Mesendoderm (in vitro differentiated cells): Measurements from ENCODE around the gene QSOX1.
"Not testable (repeated sequence)": the region's sequence is repeated elsewhere in the genome, so short reads cannot be mapped to it uniquely, and the experiment has no call there.

Source experiments
- DNase-seq: peaks from one replicate; pipeline ENCODE4 v3.0.0; 2013
- H2AK5ac ChIP-seq: 2 replicates; pipeline ENCODE4 v1.6.1; 2013; ENCODE audit warnings: low read length, inconsistent platforms
- H2BK120ac ChIP-seq: 2 replicates; pipeline ENCODE4 v1.6.1; 2013; ENCODE audit warnings: low read depth, mild to moderate bottlenecking, low read length, moderate library complexity, mixed read lengths
- H2BK15ac ChIP-seq: replicated peaks from 2 replicates; pipeline ENCODE4 v1.6.1; 2013; ENCODE audit warnings: low read depth, mild to moderate bottlenecking, moderate library complexity
- H2BK5ac ChIP-seq: 2 replicates; pipeline ENCODE4 v1.6.1; 2013; ENCODE audit warnings: low read length, inconsistent platforms
- H3K18ac ChIP-seq: 2 replicates; pipeline ENCODE4 v1.6.1; 2013; ENCODE audit warnings: mild to moderate bottlenecking, low read length, mixed read lengths
- H3K23ac ChIP-seq: one replicate; pipeline ENCODE4 v1.6.1; 2013; ENCODE audit warnings: low read length
- H3K27ac ChIP-seq: 2 replicates; pipeline ENCODE4 v1.5.1; 2013; ENCODE audit warnings: low read depth, mild to moderate bottlenecking, inconsistent platforms, low read length, moderate library complexity
- H3K27me3 ChIP-seq: 2 replicates; pipeline ENCODE4 v1.6.1; 2013; ENCODE audit warnings: low read length, control low read depth, mild to moderate bottlenecking, inconsistent platforms; ENCODE audit not compliant: insufficient read depth, poor library complexity
- H3K36me3 ChIP-seq: 2 replicates; pipeline ENCODE4 v1.6.1; 2013; ENCODE audit warnings: low read length, inconsistent platforms; ENCODE audit not compliant: control insufficient read depth, insufficient read depth
- H3K4ac ChIP-seq: one replicate; pipeline ENCODE4 v1.6.1; 2013; ENCODE audit warnings: low read depth, mild to moderate bottlenecking, low read length, moderate library complexity
- H3K4me1 ChIP-seq: 2 replicates; pipeline ENCODE4 v1.6.1; 2013; ENCODE audit warnings: low read depth, low read length, inconsistent platforms; ENCODE audit not compliant: control insufficient read depth
- H3K4me2 ChIP-seq: 2 replicates; pipeline ENCODE4 v1.6.1; 2013; ENCODE audit warnings: low read length
- H3K4me3 ChIP-seq: 2 replicates; pipeline ENCODE4 v1.5.1; 2013; ENCODE audit warnings: mild to moderate bottlenecking, low read length
- H3K56ac ChIP-seq: one replicate; pipeline ENCODE4 v1.6.1; 2013; ENCODE audit warnings: low read length
- H3K79me1 ChIP-seq: 2 replicates; pipeline ENCODE4 v1.6.1; 2013; ENCODE audit warnings: low read length, inconsistent platforms
- H3K79me2 ChIP-seq: 2 replicates; pipeline ENCODE4 v1.6.1; 2013; ENCODE audit warnings: mild to moderate bottlenecking, low read length; ENCODE audit not compliant: control insufficient read depth, insufficient read depth
- H3K9ac ChIP-seq: 2 replicates; pipeline ENCODE4 v1.6.1; 2013; ENCODE audit warnings: low read length, inconsistent platforms
- H4K5ac ChIP-seq: one replicate; pipeline ENCODE4 v1.6.1; 2013; ENCODE audit warnings: low read length
- H4K8ac ChIP-seq: one replicate; pipeline ENCODE4 v1.6.1; 2013; ENCODE audit warnings: low read depth, mild to moderate bottlenecking, control low read depth, low read length, moderate library complexity
- WGBS: extraction: QIAGEN DNeasy Blood & Tissue Kit; methylation state at CpG from one replicate; pipeline ENCODE4 v1.1.7; 2013; ENCODE audit warnings: low lambda C conversion rate, missing lambda C conversion rate; ENCODE audit not compliant: insufficient coverage; ENCODE audit errors: extremely low coverage; 5-methylcytosine and 5-hydroxymethylcytosine counted together

Gene QSOX1

DNA sequence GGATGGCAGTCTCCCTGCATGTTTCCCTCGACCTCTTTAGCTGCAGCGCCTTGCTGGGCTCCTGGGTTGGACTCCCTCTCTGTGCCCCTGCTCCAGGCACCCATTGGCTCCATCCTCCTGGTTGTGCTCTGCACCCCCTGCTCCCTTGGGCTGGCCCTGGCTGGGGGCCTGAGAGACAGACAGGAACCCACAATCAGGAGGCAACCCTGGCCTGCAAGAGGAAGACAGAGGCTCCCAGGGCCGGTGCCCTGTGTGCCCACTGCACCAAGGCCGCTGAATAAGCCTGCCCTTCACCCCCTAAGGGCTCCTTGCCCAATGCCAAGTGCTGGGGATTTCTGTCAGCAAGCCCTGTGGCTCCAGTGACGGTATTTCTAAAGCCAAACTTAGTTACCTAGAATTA lies 43.9 kb downstream of the QSOX1 start:
- Histone ChIP-seq H3K36me3 (no peaks in the 10 kb centered on the region), H3K18ac (no peak overlapping the region), H2BK5ac (no peak overlapping the region), H3K4me2 (no peak overlapping the region), H3K27me3 (no peaks in the 10 kb centered on the region), H4K5ac (no peak overlapping the region), H4K8ac (no peak overlapping the region), H3K4me1 (no peaks in the 10 kb centered on the region), H2BK120ac (no peak overlapping the region), H3K23ac (no peak overlapping the region), H3K9ac (no peak overlapping the region), H3K56ac (no peak overlapping the region), H3K4me3 (no peak overlapping the region), H2AK5ac (no peak overlapping the region), H3K79me1 (no peaks in the 10 kb centered on the region), H2BK15ac (no peak overlapping the region), H3K27ac (no peak overlapping the region), H3K79me2 (no peaks in the 10 kb centered on the region), H3K4ac (no peak overlapping the region)
- WGBS = no CpG with 5 or more reads among the region's 5 CpGs
- DNase-seq = no peak

DNA sequence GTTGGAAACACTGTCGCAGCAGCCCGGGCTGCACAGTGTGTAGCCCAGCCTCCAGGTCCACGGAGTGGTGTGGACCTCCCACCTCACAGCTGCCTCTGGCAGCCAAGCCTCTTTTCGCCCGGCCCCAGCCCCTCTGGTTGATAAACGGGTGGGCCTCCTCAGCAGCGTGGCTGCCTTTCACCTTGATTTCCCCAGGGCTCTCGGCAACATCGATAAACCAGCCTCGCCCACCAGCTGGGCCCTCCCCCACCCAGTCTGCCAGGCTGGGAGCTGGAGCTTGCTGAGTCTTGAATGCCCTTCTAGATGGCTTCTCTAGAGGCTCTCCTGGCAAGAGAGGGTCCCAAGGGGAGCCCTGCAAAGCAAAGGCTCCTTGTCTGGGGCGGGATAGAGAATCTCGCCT lies 44.3 kb downstream of the QSOX1 start:
- H2BK5ac ChIP-seq = no peak overlapping the region
- WGBS = no CpG with 5 or more reads among the region's 12 CpGs
- no peak overlapping the region for H2AK5ac ChIP-seq
- no peaks in the 10 kb centered on the region for H3K4me1 ChIP-seq
- no peak overlapping the region for H3K4me3 ChIP-seq
- no peak overlapping the region for H2BK120ac ChIP-seq
- H3K4me2 ChIP-seq = no peak overlapping the region
- no peaks in the 10 kb centered on the region for H3K79me2 ChIP-seq
- H3K4ac ChIP-seq = no peak overlapping the region
- H3K9ac ChIP-seq = no peak overlapping the region
- H3K56ac ChIP-seq = no peak overlapping the region
- H3K23ac ChIP-seq = no peak overlapping the region
- no peaks in the 10 kb centered on the region for H3K27me3 ChIP-seq
- H3K18ac ChIP-seq = no peak overlapping the region
- no peak overlapping the region for H2BK15ac ChIP-seq
- H4K5ac ChIP-seq = no peak overlapping the region
- H4K8ac ChIP-seq = no peak overlapping the region
- no peaks in the 10 kb centered on the region for H3K36me3 ChIP-seq
- no peak overlapping the region for H3K27ac ChIP-seq
- H3K79me1 ChIP-seq = no peaks in the 10 kb centered on the region
- DNase-seq = no peak

DNA sequence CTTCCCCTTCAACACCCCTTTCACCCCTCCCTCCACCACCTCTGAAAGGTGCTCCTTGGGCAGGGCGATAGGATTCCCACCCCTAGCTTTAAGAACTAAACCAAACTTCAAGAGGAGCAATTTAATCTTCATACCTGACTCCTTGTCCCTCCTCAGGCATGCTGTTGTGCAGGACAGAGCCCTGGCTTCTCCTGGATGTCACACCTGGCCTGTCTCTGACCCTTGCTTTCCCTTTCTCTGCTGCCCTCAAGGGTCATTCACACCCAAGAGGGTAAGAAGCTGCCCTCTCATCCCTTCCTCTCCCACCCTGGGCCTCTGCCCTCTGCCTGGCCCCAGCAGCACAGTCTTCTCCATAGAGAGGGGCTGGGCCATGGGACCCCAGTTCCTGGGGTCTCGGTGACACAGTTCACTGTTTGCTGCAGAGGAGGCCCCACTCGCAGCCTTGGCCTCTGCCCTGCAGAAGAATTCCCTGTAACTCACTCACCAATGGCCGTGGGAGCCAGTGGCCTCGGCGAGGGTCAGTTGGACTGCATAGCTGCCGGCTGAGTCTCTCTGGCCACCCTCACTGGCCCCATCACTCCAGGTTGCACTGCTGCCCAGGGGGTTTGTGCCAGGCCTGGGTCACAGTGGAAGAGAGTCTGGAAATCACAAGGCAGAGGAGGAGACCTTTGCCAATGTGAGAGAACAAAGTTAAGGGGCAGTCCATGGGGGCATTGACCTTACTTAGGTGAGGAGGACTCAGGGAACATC lies 47.0 kb downstream of the QSOX1 start:
- H3K79me1 ChIP-seq = no peaks in the 10 kb centered on the region
- H3K56ac ChIP-seq = no peak overlapping the region
- no peak overlapping the region for H3K18ac ChIP-seq
- no peak overlapping the region for H2AK5ac ChIP-seq
- H3K27ac ChIP-seq = no peak overlapping the region
- no CpG with 5 or more reads among the region's 7 CpGs for WGBS
- no peak overlapping the region for H2BK120ac ChIP-seq
- H3K4ac ChIP-seq = no peak overlapping the region
- H3K4me2 ChIP-seq = no peak overlapping the region
- H4K5ac ChIP-seq = no peak overlapping the region
- H3K27me3 ChIP-seq = no peaks in the 10 kb centered on the region
- no peak overlapping the region for H3K23ac ChIP-seq
- H3K79me2 ChIP-seq = no peaks in the 10 kb centered on the region
- no peak overlapping the region for H3K9ac ChIP-seq
- H3K4me3 ChIP-seq = no peak overlapping the region
- H2BK5ac ChIP-seq = no peak overlapping the region
- DNase-seq = no peak
- H3K4me1 ChIP-seq = no peaks in the 10 kb centered on the region
- no peaks in the 10 kb centered on the region for H3K36me3 ChIP-seq
- no peak overlapping the region for H4K8ac ChIP-seq
- no peak overlapping the region for H2BK15ac ChIP-seq

DNA sequence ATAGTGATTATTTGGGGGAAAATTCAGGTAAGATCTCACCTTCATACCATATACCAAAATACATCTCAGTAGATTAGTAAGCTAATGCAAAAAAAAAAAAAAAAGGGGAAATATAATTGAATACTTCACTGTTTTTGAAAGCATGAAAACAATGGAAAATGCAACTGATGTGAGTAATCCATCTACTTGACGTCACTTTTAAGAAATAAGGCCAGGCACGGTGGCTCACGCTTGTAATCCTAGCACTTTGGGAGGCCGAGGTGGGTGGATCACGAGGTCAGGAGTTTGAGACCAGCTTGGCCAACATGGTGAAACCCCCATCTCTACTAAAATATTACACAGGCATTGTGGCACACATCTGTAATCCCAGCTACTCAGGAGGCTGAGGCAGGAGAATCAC lies 47.9 kb downstream of the QSOX1 start:
- H3K79me2 ChIP-seq, H3K27me3 ChIP-seq, H3K27ac ChIP-seq, H3K4me1 ChIP-seq, H3K4ac ChIP-seq, H2BK120ac ChIP-seq, H3K9ac ChIP-seq, H4K8ac ChIP-seq, H3K4me2 ChIP-seq, H3K56ac ChIP-seq, H2AK5ac ChIP-seq, H3K18ac ChIP-seq, H3K4me3 ChIP-seq, H2BK5ac ChIP-seq, H2BK15ac ChIP-seq, H3K23ac ChIP-seq, DNase-seq, H3K36me3 ChIP-seq, H3K79me1 ChIP-seq, H4K5ac ChIP-seq: not testable (repeated sequence)
- no CpG with 5 or more reads among the region's 5 CpGs for WGBS

DNA sequence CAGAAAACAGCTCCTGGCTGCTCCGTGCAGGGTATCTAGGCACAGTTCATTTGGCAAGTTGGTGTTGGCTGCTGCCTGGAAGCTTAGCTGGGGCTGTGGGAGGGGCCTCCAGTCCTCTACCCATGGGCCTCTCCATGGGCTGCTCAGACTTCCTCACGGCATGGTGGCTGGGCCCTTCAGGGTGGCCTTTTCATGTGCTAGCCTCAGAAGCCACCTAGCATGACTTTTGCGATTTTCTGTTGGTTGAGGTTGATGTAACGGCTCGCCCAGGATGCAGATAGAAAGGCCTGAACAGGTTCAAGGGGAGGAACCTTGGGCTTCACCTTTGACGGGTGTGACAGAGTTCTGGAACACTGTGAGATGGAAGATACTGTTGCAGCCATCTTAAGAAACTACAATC lies 49.6 kb downstream of the QSOX1 start:
- Histone ChIP-seq H3K23ac (no peak overlapping the region), H3K56ac (no peak overlapping the region), H2BK5ac (no peak overlapping the region), H3K4me1 (no peaks in the 10 kb centered on the region), H3K9ac (no peak overlapping the region), H3K27ac (no peak overlapping the region), H3K36me3 (no peaks in the 10 kb centered on the region), H3K27me3 (no peaks in the 10 kb centered on the region), H4K5ac (no peak overlapping the region), H3K4me2 (no peak overlapping the region), H2AK5ac (no peak overlapping the region), H4K8ac (no peak overlapping the region), H2BK15ac (no peak overlapping the region), H2BK120ac (no peak overlapping the region), H3K18ac (no peak overlapping the region), H3K79me2 (no peaks in the 10 kb centered on the region), H3K4ac (no peak overlapping the region), H3K79me1 (no peaks in the 10 kb centered on the region), H3K4me3 (no peak overlapping the region)
- no CpG with 5 or more reads among the region's 6 CpGs for WGBS
- no peak for DNase-seq

DNA sequence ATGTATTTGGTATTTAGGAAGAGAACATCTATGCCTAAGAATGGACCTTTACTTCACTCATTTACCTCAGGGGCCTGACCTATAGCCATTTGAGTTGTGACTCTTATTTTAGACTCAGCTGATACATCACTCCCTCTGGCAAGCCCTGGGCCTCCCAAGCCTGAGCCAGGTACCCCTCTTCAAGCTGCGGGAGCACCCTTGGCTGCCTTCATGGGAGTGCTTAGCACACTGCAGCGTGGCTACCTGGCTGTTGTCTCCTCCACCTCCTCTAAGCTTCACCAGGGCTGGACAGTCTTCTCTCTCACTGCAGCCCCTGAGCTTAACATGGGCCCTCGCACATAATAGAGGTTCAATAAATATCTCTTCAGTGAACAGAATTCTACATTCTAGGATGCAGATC lies 51.9 kb downstream of the QSOX1 start:
- no peak overlapping the region for H3K27ac ChIP-seq
- H2BK5ac ChIP-seq = no peak overlapping the region
- H2BK15ac ChIP-seq = no peak overlapping the region
- no peak overlapping the region for H2AK5ac ChIP-seq
- H3K79me1 ChIP-seq = no peaks in the 10 kb centered on the region
- no peak for DNase-seq
- H3K79me2 ChIP-seq = no peaks in the 10 kb centered on the region
- H3K4me1 ChIP-seq = no peaks in the 10 kb centered on the region
- no CpG with 5 or more reads among the region's 3 CpGs for WGBS
- H3K56ac ChIP-seq = no peak overlapping the region
- H4K5ac ChIP-seq = no peak overlapping the region
- H3K18ac ChIP-seq = no peak overlapping the region
- H3K23ac ChIP-seq = no peak overlapping the region
- no peak overlapping the region for H2BK120ac ChIP-seq
- H3K4me2 ChIP-seq = no peak overlapping the region
- H3K4me3 ChIP-seq = no peak overlapping the region
- no peak overlapping the region for H3K4ac ChIP-seq
- H3K27me3 ChIP-seq = no peaks in the 10 kb centered on the region
- H3K36me3 ChIP-seq = no peaks in the 10 kb centered on the region
- no peak overlapping the region for H3K9ac ChIP-seq
- no peak overlapping the region for H4K8ac ChIP-seq
